Measurements from ENCODE around the gene SLC29A3. TPM values are rescaled to one million over a fixed set of nuclear protein-coding genes. Genes with fewer than 3 reads are reported as not detected.

The SLC29A3 gene
- total RNA-seq, 1 experiment from 2014 or later: 4.4 TPM

GRCh38 chr10:71319800-71320392 lies 837 bp downstream of the SLC29A3 start:
- Histone ChIP-seq H4K20me1 (ENCODE audit: low read length) (no peaks in the 10 kb centered on the region), H3K27ac (ENCODE audit: low read length) (no peak overlapping the region), H3F3A (ENCODE audit: low read length, unreplicated experiment) (no peaks in the 10 kb centered on the region), H3K4me3 (ENCODE audit: low read length) (peak overlapping the region; percentile 93), H3K4me2 (ENCODE audit: low read length) (peak overlapping the region; percentile 97), H3K27me3 (ENCODE audit: low read length) (no peaks in the 10 kb centered on the region), H3K9ac (ENCODE audit: low read length) (peak overlapping the region; percentile 65), H3K9me3 (ENCODE audit: low read length) (no peaks in the 10 kb centered on the region), H3K36me3 (ENCODE audit: low read depth, low read length) (no peaks in the 10 kb centered on the region), H3K4me1 (ENCODE audit: insufficient read depth, low read length) (peaks cover 7% of the 10 kb centered on the region; the same call in 1 of the 2 replicates), H3K79me2 (ENCODE audit: low read length) (no peaks in the 10 kb centered on the region), H3K9me2 (replicated peaks; ENCODE audit: low read length) (no peaks in the 10 kb centered on the region), H2AFZ (ENCODE audit: low read length) (peak overlapping the region; percentile 99)
- ChIA-PET CTCF (interaction anchor here (0.5 to 1.4 kb wide), 4 partner anchors 14 to 176 kb away, joined by 3 to 4 read pairs (median 4); no protein-coding TSS in a partner anchor), POLR2A (ENCODE audit: unreplicated experiment) (no interaction called here)
- TF ChIP-seq, protein P1, sequence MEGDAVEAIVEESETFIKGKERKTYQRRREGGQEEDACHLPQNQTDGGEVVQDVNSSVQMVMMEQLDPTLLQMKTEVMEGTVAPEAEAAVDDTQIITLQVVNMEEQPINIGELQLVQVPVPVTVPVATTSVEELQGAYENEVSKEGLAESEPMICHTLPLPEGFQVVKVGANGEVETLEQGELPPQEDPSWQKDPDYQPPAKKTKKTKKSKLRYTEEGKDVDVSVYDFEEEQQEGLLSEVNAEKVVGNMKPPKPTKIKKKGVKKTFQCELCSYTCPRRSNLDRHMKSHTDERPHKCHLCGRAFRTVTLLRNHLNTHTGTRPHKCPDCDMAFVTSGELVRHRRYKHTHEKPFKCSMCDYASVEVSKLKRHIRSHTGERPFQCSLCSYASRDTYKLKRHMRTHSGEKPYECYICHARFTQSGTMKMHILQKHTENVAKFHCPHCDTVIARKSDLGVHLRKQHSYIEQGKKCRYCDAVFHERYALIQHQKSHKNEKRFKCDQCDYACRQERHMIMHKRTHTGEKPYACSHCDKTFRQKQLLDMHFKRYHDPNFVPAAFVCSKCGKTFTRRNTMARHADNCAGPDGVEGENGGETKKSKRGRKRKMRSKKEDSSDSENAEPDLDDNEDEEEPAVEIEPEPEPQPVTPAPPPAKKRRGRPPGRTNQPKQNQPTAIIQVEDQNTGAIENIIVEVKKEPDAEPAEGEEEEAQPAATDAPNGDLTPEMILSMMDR (conservative IDR thresholded peaks at IDR 0.05; ENCODE audit: low read depth, low read length): no peak
- TF ChIP-seq EZH2 (IDR thresholded peaks at IDR 0.05; ENCODE audit: low read length, unreplicated experiment) (no peak), EZH2phosphoT487 (IDR thresholded peaks at IDR 0.05; ENCODE audit: borderline replicate concordance, low read length) (no peak)
- DNase-seq (no peak), ATAC-seq (peak; percentile 33)
- intact Hi-C loops (cut with micrococcal nuclease): loop anchor here (1.0 to 10.0 kb wide), 4 partner anchors 20 to 575 kb away; no protein-coding TSS in a partner anchor
- no TSS peak for BruUV-seq (replicated peaks)

- Histone ChIP-seq H3K27me3 (ENCODE audit: low read length) (no peaks in the 10 kb centered on the region), H3K4me3 (ENCODE audit: low read length) (no peak overlapping the region; the same call in 1 of the 2 replicates), H3K79me2 (ENCODE audit: low read length) (no peaks in the 10 kb centered on the region), H3K36me3 (ENCODE audit: low read depth, low read length) (no peaks in the 10 kb centered on the region), H3K4me1 (ENCODE audit: insufficient read depth, low read length) (peaks cover 7% of the 10 kb centered on the region; the same call in 1 of the 2 replicates), H3K9ac (ENCODE audit: low read length) (no peak overlapping the region), H2AFZ (ENCODE audit: low read length) (no peak overlapping the region), H3K27ac (ENCODE audit: low read length) (no peak overlapping the region), H3F3A (ENCODE audit: low read length, unreplicated experiment) (no peaks in the 10 kb centered on the region), H3K9me3 (ENCODE audit: low read length) (no peaks in the 10 kb centered on the region), H4K20me1 (ENCODE audit: low read length) (no peaks in the 10 kb centered on the region), H3K9me2 (replicated peaks; ENCODE audit: low read length) (no peaks in the 10 kb centered on the region), H3K4me2 (ENCODE audit: low read length) (no peak overlapping the region)
- intact Hi-C loops (cut with micrococcal nuclease): no loop called here
- BruUV-seq (replicated peaks): no TSS peak
- POLR2A ChIA-PET (ENCODE audit: unreplicated experiment): no interaction called here
- CTCF ChIA-PET: interaction anchor here (0.7 to 1.4 kb wide), 3 partner anchors 13 to 541 kb away, joined by 4 to 8 read pairs (median 4); no protein-coding TSS in a partner anchor
- DNase-seq: no peak
- ATAC-seq: no peak
- TF ChIP-seq EZH2 (IDR thresholded peaks at IDR 0.05; ENCODE audit: low read length, unreplicated experiment) (no peak), EZH2phosphoT487 (IDR thresholded peaks at IDR 0.05; ENCODE audit: borderline replicate concordance, low read length) (no peak)
- TF ChIP-seq, protein P1 (conservative IDR thresholded peaks at IDR 0.05; ENCODE audit: low read depth, low read length): no peak
Observed at GRCh38 chr10:71320592-71320991, 1.5 kb downstream of the SLC29A3 start.

- no peak overlapping the region for H2AFZ ChIP-seq (ENCODE audit: low read length)
- no peaks in the 10 kb centered on the region for H3K9me2 ChIP-seq (replicated peaks; ENCODE audit: low read length)
- intact Hi-C loops (cut with micrococcal nuclease): no loop called here
- H3K36me3 ChIP-seq (ENCODE audit: low read depth, low read length): no peaks in the 10 kb centered on the region
- no peak overlapping the region for H3K4me3 ChIP-seq (ENCODE audit: low read length)
- no peak overlapping the region for H3K27ac ChIP-seq (ENCODE audit: low read length)
- POLR2A ChIA-PET (ENCODE audit: unreplicated experiment): no interaction called here
- no peaks in the 10 kb centered on the region for H4K20me1 ChIP-seq (ENCODE audit: low read length)
- no peaks in the 10 kb centered on the region for H3K79me2 ChIP-seq (ENCODE audit: low read length)
- no peak overlapping the region for H3K4me2 ChIP-seq (ENCODE audit: low read length)
- H3F3A ChIP-seq (ENCODE audit: low read length, unreplicated experiment): no peaks in the 10 kb centered on the region
- ATAC-seq (no peak), DNase-seq (no peak)
- no peaks in the 10 kb centered on the region for H3K9me3 ChIP-seq (ENCODE audit: low read length)
- no peak overlapping the region for H3K9ac ChIP-seq (ENCODE audit: low read length)
- CTCF ChIA-PET: no interaction called here
- no TSS peak for BruUV-seq (replicated peaks)
- peaks cover 7% of the 10 kb centered on the region; the same call in 1 of the 2 replicates for H3K4me1 ChIP-seq (ENCODE audit: insufficient read depth, low read length)
- TF ChIP-seq, protein P1 (conservative IDR thresholded peaks at IDR 0.05; ENCODE audit: low read depth, low read length): no peak
- no peaks in the 10 kb centered on the region for H3K27me3 ChIP-seq (ENCODE audit: low read length)
Observed at GRCh38 chr10:71321386-71321785, 2.3 kb downstream of the SLC29A3 start.
